T-helper 1 cell (primary cell): Measurements from ENCODE around the gene ABCD3.
"Not testable (repeated sequence)": the region's sequence is repeated elsewhere in the genome, so short reads cannot be mapped to it uniquely, and the experiment has no call there.

ENCODE experiments used
- DNase-seq, 5 donors: peaks; one replicate each; pipeline ENCODE4 v3.0.0-alpha.2; 2012 to 2020

ABCD3 gene

DNA sequence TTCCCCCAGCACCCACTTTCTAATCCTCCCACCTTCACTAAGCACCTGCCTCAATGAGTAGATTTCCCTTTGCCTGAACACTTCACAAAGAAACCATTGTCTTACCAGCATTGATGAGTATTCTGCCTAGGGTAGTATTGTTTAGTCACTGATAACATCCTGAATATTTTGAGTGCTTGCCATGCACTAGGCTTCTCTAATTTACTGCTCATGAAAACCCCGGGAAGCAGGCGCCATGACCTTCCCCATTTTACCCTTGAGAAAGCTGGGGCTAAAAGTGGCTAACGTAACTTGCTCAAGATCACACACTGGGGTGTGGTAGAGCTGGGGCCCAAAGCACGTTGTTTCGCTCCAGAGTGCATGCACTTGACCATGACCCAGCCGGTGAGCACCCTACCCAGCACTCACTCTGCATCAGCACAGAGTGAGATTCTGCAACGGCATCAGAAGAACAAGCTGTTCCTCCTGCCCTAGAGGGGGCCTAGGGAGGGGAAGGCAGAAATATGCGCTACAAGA lies 133.9 kb downstream of the ABCD3 start:
- no peak for DNase-seq

- no peak for DNase-seq
Observed at GRCh38 chr1:94553323-94553730, 135.1 kb downstream of the ABCD3 start.

DNA sequence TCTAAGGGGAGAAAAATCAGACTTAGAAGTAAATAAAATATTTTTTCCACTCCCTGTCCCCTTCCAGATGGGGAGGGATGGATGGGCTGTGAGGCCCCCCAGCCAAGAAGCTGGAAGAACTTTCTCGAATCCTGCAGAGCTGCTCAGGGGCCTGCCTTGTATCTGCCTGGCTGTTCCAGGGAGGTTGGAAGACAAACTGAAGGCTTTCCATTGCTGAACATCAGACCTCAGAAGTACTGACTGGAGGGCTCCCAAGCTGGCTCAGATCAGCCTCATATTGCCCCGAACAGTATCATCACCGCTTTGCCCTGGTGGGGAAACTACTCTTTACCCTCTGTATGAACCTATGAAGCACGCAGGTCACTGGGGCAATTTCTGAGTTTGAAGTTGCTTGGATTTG lies 135.7 kb downstream of the ABCD3 start:
- no peak for DNase-seq

- DNase-seq: no peak
Observed at GRCh38 chr1:94554580-94554979, 136.4 kb downstream of the ABCD3 start.

GRCh38 chr1:94555091-94555490 lies 136.9 kb downstream of the ABCD3 start:
- DNase-seq: no peak

- DNase-seq: no peak
Observed at GRCh38 chr1:94559921-94560320, 141.7 kb downstream of the ABCD3 start.

DNA sequence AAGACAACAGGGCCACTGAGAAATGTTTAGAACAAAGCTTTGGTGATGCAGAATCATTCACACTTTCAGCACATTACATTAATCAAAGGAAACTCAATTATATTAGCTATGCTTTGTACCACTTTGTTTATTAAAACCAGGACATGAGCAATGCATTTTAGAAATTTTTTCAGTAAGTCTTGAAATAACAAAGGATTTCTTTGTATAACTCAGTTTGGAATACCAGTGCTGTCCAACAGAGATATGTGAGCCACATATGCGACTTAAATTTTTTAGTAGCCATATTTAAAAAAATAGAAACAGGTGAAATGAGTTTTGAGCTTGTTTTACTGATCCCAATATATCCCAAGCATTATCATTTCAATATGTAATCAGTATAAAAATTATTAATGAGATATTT lies 142.1 kb downstream of the ABCD3 start:
- no peak for DNase-seq

DNA sequence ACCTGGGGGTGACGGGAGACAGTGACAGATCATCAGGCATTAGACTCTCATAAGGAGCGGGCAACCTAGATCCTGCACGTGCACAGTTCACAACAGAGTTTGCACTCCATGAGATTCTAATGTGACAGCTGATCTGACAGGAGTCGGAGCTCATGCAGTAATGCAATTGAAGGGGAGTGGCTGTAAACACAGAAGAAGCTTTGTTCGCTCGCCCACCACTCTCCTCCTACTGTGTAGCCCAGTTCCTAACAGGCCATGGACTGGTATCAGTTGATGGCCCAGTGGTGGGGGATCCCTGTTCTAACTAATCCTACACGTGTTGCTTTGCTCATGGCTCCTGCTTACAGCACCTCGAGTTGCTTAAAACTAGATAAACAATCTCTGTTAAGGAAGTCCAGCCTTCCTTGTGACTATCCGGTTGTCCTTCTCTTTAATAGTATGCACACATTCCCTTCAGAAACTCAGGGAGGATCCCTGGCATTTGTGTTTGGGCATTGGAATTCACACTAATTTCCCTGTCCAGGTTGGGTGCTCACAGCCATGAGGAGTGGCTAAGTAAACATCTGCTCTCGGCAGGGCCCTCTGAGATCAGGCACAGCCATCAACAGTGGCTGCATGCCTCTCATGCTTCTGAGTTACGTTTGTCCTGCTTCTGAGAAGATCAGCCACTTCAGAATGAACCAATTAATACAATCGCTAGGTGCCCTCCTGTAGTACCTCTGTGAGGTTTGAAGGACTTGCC lies 144.5 kb downstream of the ABCD3 start:
- DNase-seq: no peak

DNA sequence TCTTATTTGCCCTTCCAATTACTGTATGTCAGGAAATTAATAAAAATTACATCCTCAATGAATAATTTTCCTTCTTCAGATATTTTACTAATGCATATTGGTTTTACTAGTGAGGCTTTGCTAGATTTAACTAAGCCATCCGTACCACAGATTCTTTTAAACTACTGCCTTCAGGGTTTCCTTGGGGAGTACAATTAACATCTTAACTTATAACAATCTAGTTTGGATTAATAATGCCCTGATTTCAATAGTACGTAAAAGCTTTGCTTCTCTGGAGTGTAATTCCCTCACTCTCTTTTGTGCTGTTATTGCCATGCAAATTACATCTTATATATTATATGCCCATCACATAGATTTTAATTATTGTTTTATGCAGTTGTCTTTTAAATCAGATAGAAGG lies 147.7 kb downstream of the ABCD3 start:
- DNase-seq: no peak

DNA sequence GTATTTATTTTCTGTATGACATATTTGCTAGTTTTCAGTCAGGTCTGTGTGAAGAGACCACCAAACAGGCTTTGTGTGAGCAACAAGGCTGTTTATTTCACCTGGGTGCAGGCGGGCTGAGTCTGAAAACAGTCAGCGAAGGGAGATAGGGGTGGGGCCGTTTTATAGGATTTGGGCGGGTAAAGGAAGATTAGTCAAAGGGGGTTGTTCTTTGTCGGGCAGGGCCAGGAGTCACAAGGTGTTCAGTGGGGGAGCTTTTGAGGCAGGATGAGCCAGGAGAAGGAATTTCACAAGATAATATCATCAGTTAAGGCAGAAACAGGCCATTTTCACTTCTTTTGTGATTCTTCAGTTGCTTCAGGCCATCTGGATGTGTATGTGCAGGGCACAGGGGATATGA lies 148.2 kb downstream of the ABCD3 start:
- not testable (repeated sequence) for DNase-seq

DNA sequence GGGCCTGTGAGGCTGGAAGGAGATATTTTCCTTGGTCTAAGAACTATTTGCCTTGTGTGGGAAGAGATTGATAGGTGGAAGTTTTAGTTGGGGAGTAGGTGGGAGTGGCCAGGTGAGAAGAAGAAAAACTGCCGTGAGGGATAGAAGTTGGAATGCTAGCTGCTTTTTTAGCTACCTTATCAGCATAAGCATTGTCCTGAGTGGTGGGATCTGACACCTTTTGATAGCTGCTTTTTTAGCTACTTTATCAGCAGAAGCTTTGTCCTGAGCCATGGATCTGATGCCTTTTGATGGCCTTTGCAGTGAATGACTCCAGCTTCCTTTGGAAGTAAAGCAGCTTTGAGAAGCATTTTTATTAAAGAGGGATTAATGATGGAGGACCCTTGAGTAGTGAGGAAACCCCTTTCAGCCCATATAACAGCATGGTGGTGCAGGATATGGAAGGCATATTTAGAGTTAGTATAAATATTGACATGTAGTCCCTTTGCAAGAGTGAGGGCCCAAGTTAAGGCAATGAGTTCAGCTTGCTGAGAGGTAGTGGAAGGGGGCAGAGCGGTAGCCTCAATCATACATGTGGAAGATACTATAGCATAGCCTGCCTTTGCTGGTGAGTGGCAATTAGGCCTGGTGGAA lies 149.9 kb downstream of the ABCD3 start:
- not testable (repeated sequence) for DNase-seq
